Measurements from ENCODE around the gene CNNM4. TPM values are rescaled to one million over a fixed set of nuclear protein-coding genes. Genes with fewer than 3 reads are reported as not detected.

Gene CNNM4
- polyA plus RNA-seq, 1 of the 3 experiments (the other 2 are of a cell fraction): 5.5 TPM

DNA sequence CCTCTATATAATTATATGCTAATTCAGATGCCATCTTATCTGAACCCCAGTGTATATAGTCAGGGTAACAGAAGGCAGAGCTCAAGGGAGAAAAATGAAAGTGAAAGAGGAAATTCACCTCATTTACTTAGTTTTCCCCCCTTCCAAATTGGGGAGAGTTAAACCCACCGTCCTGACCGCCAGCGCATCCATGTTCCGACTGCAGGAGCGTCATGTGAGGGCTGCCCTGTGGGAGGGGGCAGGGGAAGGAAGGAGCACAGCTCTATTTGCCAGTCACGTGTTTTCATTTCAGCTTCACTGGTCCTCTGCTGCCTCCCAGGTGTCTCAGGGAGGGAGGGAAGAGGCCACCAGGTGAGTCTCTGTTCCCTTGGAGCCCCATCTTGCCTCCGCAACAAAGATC is 13.2 kb downstream of the CNNM4 start:
- no peak for DNase-seq
- no peaks in the 10 kb centered on the region for H3K27me3 ChIP-seq (ENCODE audit: insufficient read depth)
- H2AFZ ChIP-seq (ENCODE audit: low read depth): no peak overlapping the region
- peaks cover 0 to 15% of the 10 kb centered on the region in 2 experiments; a peak in 1 of 4 replicates for H3K4me1 ChIP-seq (ENCODE audit: control insufficient read depth in 1 of 2, insufficient read depth in 2 of 2, low read depth in 1 of 2, low read length in 1 of 2)
- no peaks in the 10 kb centered on the region for H3K9me3 ChIP-seq
- H3K27ac ChIP-seq (ENCODE audit: low read depth in 2 of 2, low read length in 1 of 2): no peak overlapping the region
- ChIA-PET POLR2A (no interaction called here), CTCF (interaction anchor here (0.8 to 2.6 kb wide), 5 partner anchors 10 to 27 kb away, joined by 3 to 14 read pairs (median 4); no protein-coding TSS in a partner anchor)
- WGBS (ENCODE audit: low lambda C conversion rate): 97% methylated on average over 7 of the region's 7 CpGs
- no peaks in the 10 kb centered on the region for H3K79me2 ChIP-seq (ENCODE audit: insufficient read depth)
- no peak overlapping the region for H3K9ac ChIP-seq
- no peak overlapping the region for H3K4me3 ChIP-seq (ENCODE audit: low read depth in 2 of 2, low read length in 1 of 2)
- H3K36me3 ChIP-seq (replicated peaks in 1 of 2; ENCODE audit: control insufficient read depth in 1 of 2, insufficient read depth in 2 of 2, low read length in 1 of 2): no peaks in the 10 kb centered on the region
- TF ChIP-seq MEF2A (IDR thresholded peaks at IDR 0.05; ENCODE audit: borderline replicate concordance, low read depth) (no peak), ZBTB33 (IDR thresholded peaks at IDR 0.05; ENCODE audit: borderline replicate concordance, low read depth) (no peak), FOXM1 (IDR thresholded peaks at IDR 0.05; ENCODE audit: low read depth) (no peak), TCF12 (IDR thresholded peaks at IDR 0.05) (no peak), NFIC (IDR thresholded peaks at IDR 0.05; ENCODE audit: borderline replicate concordance) (no peak), PBX3 (IDR thresholded peaks at IDR 0.05) (no peak), SMC3 (IDR thresholded peaks at IDR 0.05; ENCODE audit: low read depth, low read length) (no peak), USF1 (IDR thresholded peaks at IDR 0.05; ENCODE audit: borderline replicate concordance, low read depth) (no peak), JUND (IDR thresholded peaks at IDR 0.05) (no peak), RFX5 (IDR thresholded peaks at IDR 0.05; ENCODE audit: low read length) (no peak), IRF3 (IDR thresholded peaks at IDR 0.05; ENCODE audit: low read depth, low read length) (no peak), GATA2 (CRISPR knock-in tag; IDR thresholded peaks at IDR 0.05) (no peak), FOSL2 (IDR thresholded peaks at IDR 0.05; ENCODE audit: borderline replicate concordance, low read depth) (no peak), EZH2phosphoT487 (IDR thresholded peaks at IDR 0.05; ENCODE audit: borderline replicate concordance, low read depth) (no peak), TEAD4 (IDR thresholded peaks at IDR 0.05; ENCODE audit: borderline replicate concordance, insufficient read depth) (no peak)
- no peaks in the 10 kb centered on the region for H4K20me1 ChIP-seq (ENCODE audit: insufficient read depth)
- peaks cover 3% of the 10 kb centered on the region for H3F3A ChIP-seq (replicated peaks; ENCODE audit: insufficient read depth)
- no peak overlapping the region for H3K4me2 ChIP-seq
- H3K9me2 ChIP-seq: no peaks in the 10 kb centered on the region
